ENCODE results near the gene NAT16. TPM values are rescaled to one million over a fixed set of nuclear protein-coding genes. Genes with fewer than 3 reads are reported as not detected.

The NAT16 gene
- total and polyA plus RNA-seq, 2 of the 13 experiments (the other 11 are each of a cell fraction or from before 2014, with no cell fraction given): 0.04 TPM; not detected in 1

- no peak for FAIRE-seq
- TF ChIP-seq PHF21A (CRISPR knock-in tag; IDR thresholded peaks at IDR 0.05) (0 out of 2 replicates have a peak, but pooled peaks have one; percentile 33), STAT5B (CRISPR knock-in tag; IDR thresholded peaks at IDR 0.05) (no peak), ZNF121 (CRISPR knock-in tag; IDR thresholded peaks at IDR 0.05) (peak; percentile 96), TOE1 (CRISPR knock-in tag; IDR thresholded peaks at IDR 0.05) (no peak), SMARCE1 (IDR thresholded peaks at IDR 0.05; ENCODE audit: borderline replicate concordance) (no peak), SAP130 (CRISPR knock-in tag; IDR thresholded peaks at IDR 0.05; ENCODE audit: low read depth) (peak; percentile 27; the same call in 1 of the 2 replicates), BCL6 (CRISPR knock-in tag; IDR thresholded peaks at IDR 0.05) (peak; percentile 89), PAXIP1 (CRISPR knock-in tag; conservative IDR thresholded peaks at IDR 0.05) (0 out of 2 replicates have a peak, but pooled peaks have one; percentile 29), IRF2 (CRISPR knock-in tag; IDR thresholded peaks at IDR 0.05) (no peak), GTF3A (CRISPR knock-in tag; conservative IDR thresholded peaks at IDR 0.05) (no peak), ZBTB34 (CRISPR knock-in tag; IDR thresholded peaks at IDR 0.05) (no peak), FOXA1 (IDR thresholded peaks at IDR 0.05) (no peak), FOXA1 (CRISPR knock-in tag; IDR thresholded peaks at IDR 0.05) (peak; percentile 42), ZNF770 (CRISPR knock-in tag; IDR thresholded peaks at IDR 0.05) (peak; percentile 96), TEAD3 (CRISPR knock-in tag; optimal IDR thresholded peaks at IDR 0.05; ENCODE audit: borderline replicate concordance) (peak; percentile 50), MAX (IDR thresholded peaks at IDR 0.05) (0 out of 2 replicates have a peak, but pooled peaks have one; percentile 18), ZNF891 (CRISPR knock-in tag; IDR thresholded peaks at IDR 0.05) (no peak), HNRNPLL (IDR thresholded peaks at IDR 0.05; ENCODE audit: low read depth, low read length, poor library complexity, severe bottlenecking) (no peak), AGO1 (IDR thresholded peaks at IDR 0.05; ENCODE audit: low read depth, low read length, poor library complexity, severe bottlenecking) (no peak), FOXA3 (CRISPR knock-in tag; IDR thresholded peaks at IDR 0.05) (0 out of 2 replicates have a peak, but pooled peaks have one; percentile 10)
These were observed 5.3 kb upstream of the NAT16 start for GRCh38 chr7:101185258-101185839.

More at GRCh38 chr7:101185258-101185839, 5.3 kb upstream of the NAT16 start:
- Histone ChIP-seq H3K4me3 (replicated peaks in 1 of 3; ENCODE audit: insufficient read depth in 1 of 3, low read depth in 2 of 3, low read length in 3 of 3) (no peak overlapping the region), H3K9me3 (ENCODE audit: low read length) (no peaks in the 10 kb centered on the region), H3K4me2 (ENCODE audit: low read depth, low read length) (peak overlapping the region; percentile 20; the same call in 1 of the 2 replicates), H3K36me3 (replicated peaks in 1 of 2; ENCODE audit: control insufficient read depth in 1 of 2, insufficient read depth in 2 of 2, low read length in 2 of 2) (no peaks in the 10 kb centered on the region), H3K4me1 (ENCODE audit: insufficient read depth, low read length) (peaks cover 42% of the 10 kb centered on the region), H3K27ac (ENCODE audit: extremely low read length, insufficient read depth, low read length) (no peak overlapping the region), H3K79me2 (ENCODE audit: insufficient read depth, low read length) (no peaks in the 10 kb centered on the region), H3K27me3 (ENCODE audit: control insufficient read depth in 1 of 2, insufficient read depth in 2 of 2, low read length in 2 of 2) (peaks cover 3 to 9% of the 10 kb centered on the region in 2 experiments; a peak in 4 of 5 replicates), H3K9ac (ENCODE audit: insufficient read depth, low read depth, low read length) (no peak overlapping the region), H4K20me1 (ENCODE audit: insufficient read depth, low read length) (no peaks in the 10 kb centered on the region), H2AFZ (ENCODE audit: low read length) (no peak overlapping the region)
- ChIA-PET POLR2A (no interaction called here), CTCF (ENCODE audit: low intra/inter-chr PET ratio, low total read pairs) (no interaction called here)
- in situ Hi-C loops (cut with HindIII; ENCODE audit: extremely low pct_ligation_motif_present, low pct_unique_long_range_greater_than_20kb) (no loop called here), intact Hi-C loops (cut with micrococcal nuclease; ENCODE audit: unreplicated experiment) (no loop called here)
- peak; percentile 57 for DNase-seq (ENCODE audit: low spot score)
- BruUV-seq (replicated peaks): no TSS peak
- 25% methylated on average over 5 of the region's 5 CpGs for WGBS (ENCODE audit: low lambda C conversion rate)
- peak; percentile 47 for ATAC-seq
